ENCODE data around the gene APBA2. TPM values are rescaled to one million over a fixed set of nuclear protein-coding genes. Genes with fewer than 3 reads are reported as not detected.

APBA2 gene
- total RNA-seq, 4 donors from 2014 or later: 3.3 to 5.4 (median 4.5) TPM

DNA sequence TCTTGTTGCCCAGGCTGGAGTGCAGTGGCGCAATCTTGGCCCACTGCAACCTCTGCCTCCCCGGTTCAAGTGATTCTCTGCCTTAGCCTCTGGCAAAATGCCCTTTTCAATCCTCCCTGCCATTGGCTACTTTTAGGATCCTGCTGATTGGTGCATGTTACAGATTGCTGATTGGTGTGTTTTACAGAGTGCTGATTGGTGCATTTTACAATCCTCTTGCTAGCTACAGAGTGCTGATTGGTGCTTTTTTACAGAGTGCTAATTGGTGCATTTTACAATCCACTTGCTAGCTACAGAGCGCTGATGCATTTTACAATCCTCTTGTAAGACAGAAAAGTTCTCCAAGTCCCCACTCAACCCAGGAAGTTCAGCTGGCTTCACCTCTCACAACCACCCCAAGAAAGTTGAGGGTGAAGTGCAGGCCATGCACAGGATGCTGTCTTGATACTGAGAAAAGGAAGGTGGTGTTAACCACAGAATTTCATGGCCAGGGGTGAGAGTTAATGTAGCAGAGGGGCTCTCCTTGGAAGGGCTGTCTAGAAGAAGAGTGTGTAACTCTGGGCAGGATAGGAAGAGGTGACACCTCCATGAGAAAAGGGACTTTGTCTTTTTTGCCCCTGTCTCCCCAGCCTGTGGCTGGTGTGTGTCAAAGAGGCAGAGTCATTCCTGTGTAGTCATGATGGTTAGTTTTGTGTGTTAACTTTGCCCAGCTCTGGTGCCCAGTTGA is 145.9 kb downstream of the APBA2 start:
- H3K27me3 ChIP-seq: no peaks in the 10 kb centered on the region
- H3K36me3 ChIP-seq: no peaks in the 10 kb centered on the region
- H3K27ac ChIP-seq: no peak overlapping the region
- no peaks in the 10 kb centered on the region for H3K4me1 ChIP-seq
- TF ChIP-seq CTCF (IDR thresholded peaks at IDR 0.05) (no peak), POLR2A (IDR thresholded peaks at IDR 0.05) (no peak), EP300 (IDR thresholded peaks at IDR 0.05) (no peak)
- H3K9me3 ChIP-seq: peaks cover 0 to 18% (median 0%) of the 10 kb centered on the region in 4 donors
- DNase-seq (ENCODE audit: low spot score in 2 of 2): no peak
- H3K4me3 ChIP-seq: no peak overlapping the region
- 84 to 96% methylated on average over 3 of the region's 3 CpGs for WGBS, 2 donors

GRCh38 chr15:29032229-29032625 is 146.5 kb downstream of the APBA2 start:
- H3K27me3 ChIP-seq: no peaks in the 10 kb centered on the region
- no peak for DNase-seq (ENCODE audit: low spot score in 2 of 2)
- no peak overlapping the region for H3K4me3 ChIP-seq
- WGBS, 2 donors: 59 to 75% methylated on average over 4 of the region's 4 CpGs
- no peak overlapping the region for H3K27ac ChIP-seq
- no peaks in the 10 kb centered on the region for H3K36me3 ChIP-seq
- H3K4me1 ChIP-seq: no peaks in the 10 kb centered on the region
- no peak for TF ChIP-seq CTCF (IDR thresholded peaks at IDR 0.05)
- TF ChIP-seq POLR2A (IDR thresholded peaks at IDR 0.05): no peak
- no peak for TF ChIP-seq EP300 (IDR thresholded peaks at IDR 0.05)
- peaks cover 0 to 18% (median 0%) of the 10 kb centered on the region in 4 donors for H3K9me3 ChIP-seq

GRCh38 chr15:29032751-29033150 is 147.0 kb downstream of the APBA2 start:
- no peak for DNase-seq (ENCODE audit: low spot score in 2 of 2)
- 81 to 94% methylated on average over 5 of the region's 5 CpGs for WGBS, 2 donors
- H3K4me1 ChIP-seq: no peaks in the 10 kb centered on the region
- no peak for TF ChIP-seq EP300 (IDR thresholded peaks at IDR 0.05)
- TF ChIP-seq CTCF (IDR thresholded peaks at IDR 0.05): no peak
- no peak for TF ChIP-seq POLR2A (IDR thresholded peaks at IDR 0.05)
- H3K9me3 ChIP-seq: peaks cover 0 to 18% (median 0%) of the 10 kb centered on the region in 4 donors
- no peaks in the 10 kb centered on the region for H3K27me3 ChIP-seq
- H3K4me3 ChIP-seq: no peak overlapping the region
- no peaks in the 10 kb centered on the region for H3K36me3 ChIP-seq
- H3K27ac ChIP-seq: no peak overlapping the region

DNA sequence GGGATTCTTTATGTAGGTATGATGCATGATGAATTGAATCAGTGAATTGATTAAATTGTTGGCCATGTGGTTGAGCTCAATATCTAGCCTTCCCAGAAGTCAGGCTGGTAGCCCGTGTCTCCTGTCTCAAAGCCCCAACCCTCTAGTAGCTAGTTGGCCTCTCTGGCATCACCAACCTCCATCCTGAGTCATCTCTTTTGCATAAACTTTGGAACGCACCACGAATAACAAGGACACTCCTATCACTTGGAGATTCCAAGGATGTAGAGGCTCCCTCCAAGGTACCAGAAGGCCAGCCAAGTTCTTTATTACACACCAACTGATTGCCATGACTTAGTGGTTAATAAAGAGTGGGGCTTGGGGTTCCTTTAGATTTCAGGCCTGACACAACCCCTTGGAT is 148.4 kb downstream of the APBA2 start:
- Histone ChIP-seq H3K27me3 (no peaks in the 10 kb centered on the region), H3K36me3 (no peaks in the 10 kb centered on the region), H3K27ac (no peak overlapping the region), H3K4me1 (no peaks in the 10 kb centered on the region), H3K4me3 (no peak overlapping the region), H3K9me3 (peaks cover 0 to 18% (median 0%) of the 10 kb centered on the region in 4 donors)
- 63 to 73% methylated on average over 3 of the region's 3 CpGs for WGBS, 2 donors
- DNase-seq (ENCODE audit: low spot score in 2 of 2): no peak
- TF ChIP-seq CTCF (IDR thresholded peaks at IDR 0.05): no peak
- no peak for TF ChIP-seq POLR2A (IDR thresholded peaks at IDR 0.05)
- no peak for TF ChIP-seq EP300 (IDR thresholded peaks at IDR 0.05)

DNA sequence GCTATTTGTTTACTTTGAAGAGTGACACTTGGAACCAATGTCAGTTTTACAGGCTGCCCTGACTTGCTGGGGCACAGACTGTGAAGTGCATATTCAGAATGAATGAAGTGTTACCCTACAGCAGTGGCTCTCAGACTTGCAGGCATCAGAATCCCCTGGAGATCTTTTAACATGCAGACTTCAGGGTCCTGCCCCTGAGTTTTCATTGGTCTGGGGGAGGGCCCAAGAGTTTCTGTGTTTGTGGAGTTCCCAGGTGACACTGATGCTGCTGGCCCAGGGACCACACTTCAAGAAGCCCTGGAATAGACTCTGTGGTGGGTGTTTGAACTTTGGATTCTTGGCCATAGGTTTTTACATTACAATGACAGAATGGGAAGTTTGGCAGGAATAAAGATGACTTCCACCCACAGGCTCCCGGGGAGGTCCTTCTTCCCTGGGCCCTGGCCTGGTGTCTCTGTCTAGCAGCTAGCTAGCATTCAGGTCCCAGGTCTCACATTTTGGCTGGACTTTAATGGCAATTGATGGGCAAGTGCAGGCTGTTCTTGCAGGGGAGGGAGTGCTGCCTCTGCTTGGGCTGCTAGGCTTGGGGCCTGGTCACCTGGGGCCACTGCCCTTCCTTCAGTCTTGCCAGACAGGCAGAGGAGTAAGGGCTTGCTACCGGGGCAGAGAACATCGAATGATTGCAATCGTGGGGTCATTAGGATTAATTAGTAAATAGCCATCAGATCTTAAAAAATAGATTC is 149.0 kb downstream of the APBA2 start:
- 66 to 72% methylated on average over 4 of the region's 4 CpGs for WGBS, 2 donors
- DNase-seq (ENCODE audit: low spot score in 2 of 2): no peak
- no peak overlapping the region for H3K4me3 ChIP-seq
- no peaks in the 10 kb centered on the region for H3K4me1 ChIP-seq
- H3K36me3 ChIP-seq: no peaks in the 10 kb centered on the region
- no peaks in the 10 kb centered on the region for H3K27me3 ChIP-seq
- no peak overlapping the region for H3K27ac ChIP-seq
- H3K9me3 ChIP-seq: peaks cover 0 to 13% (median 0%) of the 10 kb centered on the region in 4 donors
- TF ChIP-seq EP300 (IDR thresholded peaks at IDR 0.05) (no peak), POLR2A (IDR thresholded peaks at IDR 0.05) (no peak), CTCF (IDR thresholded peaks at IDR 0.05) (no peak)

Measured in tibial nerve (tissue), 4 donors.